Measurements from ENCODE around the gene DPT. TPM values are rescaled to one million over a fixed set of nuclear protein-coding genes. Genes with fewer than 3 reads are reported as not detected.

DPT gene
- total and polyA plus RNA-seq, 3 donors from 2014 or later = 6.9 to 78.7 (median 8.2) TPM

DNA sequence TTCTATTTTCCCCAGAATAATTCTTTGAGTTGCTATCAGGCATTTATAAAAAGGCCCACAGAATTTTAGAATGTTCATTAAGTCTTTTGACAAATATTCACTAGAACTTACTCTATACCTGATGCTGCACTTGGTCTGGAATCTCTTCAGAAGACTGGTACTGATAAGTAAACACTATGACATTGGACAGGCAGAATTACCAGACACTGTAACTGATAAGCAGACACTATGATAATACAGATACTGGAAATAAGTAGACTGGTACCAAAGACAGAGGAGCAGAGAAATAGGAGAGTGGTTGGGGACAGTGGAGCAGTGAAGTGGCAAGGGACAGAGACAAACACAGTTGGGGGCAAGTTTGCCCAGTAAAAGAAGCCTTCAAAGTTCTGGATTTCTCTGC, 8.2 kb downstream of the DPT start:
- no peak overlapping the region for H3K4me3 ChIP-seq
- H3K27me3 ChIP-seq = no peaks in the 10 kb centered on the region
- DNase-seq = no peak
- no peaks in the 10 kb centered on the region for H3K9me3 ChIP-seq
- TF ChIP-seq, protein P1, sequence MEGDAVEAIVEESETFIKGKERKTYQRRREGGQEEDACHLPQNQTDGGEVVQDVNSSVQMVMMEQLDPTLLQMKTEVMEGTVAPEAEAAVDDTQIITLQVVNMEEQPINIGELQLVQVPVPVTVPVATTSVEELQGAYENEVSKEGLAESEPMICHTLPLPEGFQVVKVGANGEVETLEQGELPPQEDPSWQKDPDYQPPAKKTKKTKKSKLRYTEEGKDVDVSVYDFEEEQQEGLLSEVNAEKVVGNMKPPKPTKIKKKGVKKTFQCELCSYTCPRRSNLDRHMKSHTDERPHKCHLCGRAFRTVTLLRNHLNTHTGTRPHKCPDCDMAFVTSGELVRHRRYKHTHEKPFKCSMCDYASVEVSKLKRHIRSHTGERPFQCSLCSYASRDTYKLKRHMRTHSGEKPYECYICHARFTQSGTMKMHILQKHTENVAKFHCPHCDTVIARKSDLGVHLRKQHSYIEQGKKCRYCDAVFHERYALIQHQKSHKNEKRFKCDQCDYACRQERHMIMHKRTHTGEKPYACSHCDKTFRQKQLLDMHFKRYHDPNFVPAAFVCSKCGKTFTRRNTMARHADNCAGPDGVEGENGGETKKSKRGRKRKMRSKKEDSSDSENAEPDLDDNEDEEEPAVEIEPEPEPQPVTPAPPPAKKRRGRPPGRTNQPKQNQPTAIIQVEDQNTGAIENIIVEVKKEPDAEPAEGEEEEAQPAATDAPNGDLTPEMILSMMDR (IDR thresholded peaks at IDR 0.05) = no peak
- TF ChIP-seq POLR2A (IDR thresholded peaks at IDR 0.05) = no peak
- H3K36me3 ChIP-seq (ENCODE audit: low read depth, missing control alignments) = no peaks in the 10 kb centered on the region
- intact Hi-C loops (cut with DNase I; ENCODE audit: low total_unique reads) = no loop called here
- H3K27ac ChIP-seq = no peak overlapping the region
- H3K4me1 ChIP-seq = no peaks in the 10 kb centered on the region

DNA sequence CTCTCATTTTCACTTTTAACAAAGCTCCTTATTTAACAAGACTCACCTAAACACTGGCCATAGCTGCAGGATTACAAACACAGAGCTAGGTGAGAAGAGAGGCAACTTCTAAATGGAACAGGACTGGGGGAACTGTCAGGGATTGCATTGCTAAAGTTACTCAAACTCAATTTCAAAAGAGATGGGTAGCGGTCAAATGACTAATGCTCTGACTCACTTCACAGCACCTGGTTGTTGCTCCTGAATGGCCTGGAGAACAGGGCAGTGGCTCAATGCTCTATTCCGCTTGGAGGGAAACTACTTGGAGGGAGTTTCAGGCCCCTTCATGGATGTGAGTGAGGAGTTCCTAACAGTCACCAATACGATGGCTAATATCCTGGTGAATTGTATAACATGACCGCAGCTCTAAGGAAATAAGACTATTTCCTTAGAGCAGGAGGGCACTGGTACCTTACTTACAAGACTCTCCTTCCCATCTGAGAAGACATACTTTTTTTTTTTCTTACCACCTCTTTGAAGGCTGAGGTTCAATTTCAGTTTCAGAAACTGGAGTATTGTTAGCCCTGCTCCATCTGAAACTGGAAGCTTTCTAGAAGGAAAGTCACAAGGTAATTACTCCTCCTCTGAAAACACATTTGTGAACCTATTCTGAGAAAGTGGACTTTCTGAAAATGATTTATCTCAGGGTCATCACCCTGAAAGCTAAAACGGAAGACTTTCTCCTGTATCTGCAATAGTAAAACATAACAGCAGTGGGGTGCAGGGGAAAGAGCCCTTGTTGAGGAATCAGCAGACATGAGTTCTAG, 9.5 kb downstream of the DPT start:
- Histone ChIP-seq H3K4me1 (no peaks in the 10 kb centered on the region), H3K9me3 (no peaks in the 10 kb centered on the region), H3K36me3 (ENCODE audit: low read depth, missing control alignments) (no peaks in the 10 kb centered on the region), H3K27me3 (no peaks in the 10 kb centered on the region), H3K4me3 (no peak overlapping the region), H3K27ac (no peak overlapping the region)
- 81 to 94% methylated on average over 5 of the region's 5 CpGs for WGBS, 2 donors
- intact Hi-C loops (cut with DNase I; ENCODE audit: low total_unique reads) = no loop called here
- no peak for DNase-seq
- no peak for TF ChIP-seq POLR2A (IDR thresholded peaks at IDR 0.05)
- TF ChIP-seq, protein P1 (IDR thresholded peaks at IDR 0.05) = no peak

DNA sequence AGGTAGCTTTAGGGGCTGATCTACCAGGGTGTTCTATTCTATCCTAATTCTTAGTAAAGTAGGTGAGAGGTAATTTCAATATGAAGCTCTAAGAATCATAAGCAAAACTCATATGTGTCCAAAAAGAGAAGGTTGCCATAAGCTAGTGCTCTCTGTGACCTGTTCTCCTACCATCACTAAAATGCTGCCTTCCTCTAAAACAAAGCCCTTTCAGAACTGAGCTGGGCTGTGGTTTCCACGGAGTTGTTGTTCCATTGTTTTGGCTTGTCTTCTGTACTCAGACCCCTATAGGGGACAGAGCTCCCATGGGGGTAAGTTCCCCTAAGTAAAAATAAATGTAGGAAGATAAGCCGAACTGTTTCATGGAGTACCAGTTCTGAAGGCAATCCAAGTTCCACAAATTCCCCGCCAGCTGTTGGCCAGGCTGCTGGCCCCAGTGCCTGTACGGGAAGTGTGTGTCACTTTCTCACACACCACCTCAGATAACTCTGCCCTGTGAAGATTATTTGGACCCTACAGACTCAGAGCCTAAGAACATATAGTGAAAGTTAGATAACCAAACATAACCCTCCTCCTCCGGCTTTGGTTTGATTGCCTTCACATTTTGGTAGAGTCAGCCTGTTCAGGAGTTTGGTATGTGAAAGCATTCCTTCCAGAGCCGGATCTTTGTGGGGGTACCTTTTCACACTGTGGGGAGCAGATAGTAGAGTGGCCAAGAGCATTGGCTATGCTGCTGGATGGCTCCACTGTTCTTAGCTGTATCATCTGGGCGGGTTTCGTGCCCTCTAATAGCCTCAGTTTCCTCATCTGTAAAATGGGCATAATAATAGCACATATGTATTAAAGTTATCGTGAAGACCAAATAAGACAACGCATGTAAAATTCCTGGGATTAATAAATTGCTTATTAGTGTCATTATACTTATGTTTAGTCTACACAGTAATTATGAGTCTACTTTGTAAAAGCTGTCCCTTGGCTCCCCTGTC, 10.8 kb downstream of the DPT start:
- no peaks in the 10 kb centered on the region for H3K9me3 ChIP-seq
- intact Hi-C loops (cut with DNase I; ENCODE audit: low total_unique reads) = no loop called here
- no peak overlapping the region for H3K27ac ChIP-seq
- H3K27me3 ChIP-seq = no peaks in the 10 kb centered on the region
- no peak for DNase-seq
- no peak overlapping the region for H3K4me3 ChIP-seq
- H3K36me3 ChIP-seq (ENCODE audit: low read depth, missing control alignments) = no peaks in the 10 kb centered on the region
- H3K4me1 ChIP-seq = no peaks in the 10 kb centered on the region
- 66 to 72% methylated on average over 10 of the region's 10 CpGs for WGBS, 2 donors
- TF ChIP-seq, protein P1 (IDR thresholded peaks at IDR 0.05) = no peak
- no peak for TF ChIP-seq POLR2A (IDR thresholded peaks at IDR 0.05)

DNA sequence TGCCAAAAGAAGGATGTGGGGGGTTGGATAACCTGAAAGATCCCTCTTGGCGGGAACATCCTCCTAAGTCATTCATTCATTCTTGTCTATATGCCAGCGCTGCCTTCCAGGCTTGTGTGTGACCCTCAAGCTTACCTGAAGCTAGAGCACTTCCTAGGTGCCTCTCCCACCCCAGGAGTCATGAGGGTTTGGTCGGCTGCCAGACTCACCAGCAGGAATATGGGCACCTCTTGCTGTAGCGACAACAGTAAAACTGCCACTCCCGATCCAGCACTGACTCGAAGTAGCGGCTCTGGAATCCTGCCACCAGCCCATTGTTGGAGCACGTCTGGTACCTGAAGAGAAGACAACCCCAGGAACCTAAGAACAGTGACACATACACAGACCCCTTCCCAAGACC, 15.0 kb downstream of the DPT start:
- Histone ChIP-seq H3K9me3 (no peaks in the 10 kb centered on the region), H3K36me3 (ENCODE audit: low read depth, missing control alignments) (no peaks in the 10 kb centered on the region), H3K4me3 (no peak overlapping the region), H3K27ac (no peak overlapping the region), H3K4me1 (peaks cover under 1% of the 10 kb centered on the region), H3K27me3 (no peaks in the 10 kb centered on the region)
- intact Hi-C loops (cut with DNase I; ENCODE audit: low total_unique reads) = no loop called here
- TF ChIP-seq, protein P1 (IDR thresholded peaks at IDR 0.05) = no peak
- no peak for TF ChIP-seq POLR2A (IDR thresholded peaks at IDR 0.05)
- WGBS, 2 donors = 88 to 92% methylated on average over 8 of the region's 8 CpGs
- no peak for DNase-seq

Data from testis (tissue), 3 donors.